IMR-90 (cell line): ENCODE results near the gene MEF2D. TPM values are rescaled to one million over a fixed set of nuclear protein-coding genes. Genes with fewer than 3 reads are reported as not detected.

ENCODE experiments used
- ATAC-seq: fragments of 200-7000 bp; cut with Tn5 transposase; 2 replicates; pipeline ENCODE4 v1.9.1; 2020; ENCODE audit warnings: low read depth, mild to moderate bottlenecking, moderate library complexity
- BruUV-seq: library from RNA; stranded (reverse); fragments of 400-500 nt; replicated peaks from 2 replicates; lab custom pipeline; 2021; lab: Mats Ljungman, UMichigan
- CTCF ChIA-PET: fragments of 300-600 bp; formaldehyde crosslinking; extraction: SDS; loops from one replicate; lab custom pipeline; 2021; ENCODE audit warnings: antibody characterized with exemption; lab: Yijun Ruan, JAX
- POLR2A ChIA-PET: fragments of 300-600 bp; sonication (Branson Sonifier 250); formaldehyde crosslinking; loops from one replicate; lab custom pipeline; 2022; ENCODE audit warnings: antibody characterized with exemption; ENCODE audit not compliant: unreplicated experiment; lab: Charles Lee
- DNase-seq: peaks from one replicate; pipeline ENCODE4 v3.0.0; 2013
- H2AFZ ChIP-seq: replicated peaks from 2 replicates; pipeline ENCODE3; 2013; ENCODE audit warnings: low read length, mild to moderate bottlenecking; ENCODE audit not compliant: poor library complexity
- H2AK5ac ChIP-seq: 2 replicates; pipeline ENCODE4 v1.6.1; 2013; ENCODE audit warnings: low read depth, low read length, inconsistent platforms
- H2AK9ac ChIP-seq: replicated peaks from 2 replicates; pipeline ENCODE3; 2013; ENCODE audit warnings: mild to moderate bottlenecking, low read depth, low read length, moderate library complexity; ENCODE audit not compliant: poor library complexity
- H2BK120ac ChIP-seq: 2 replicates; pipeline ENCODE4 v1.6.1; 2013; ENCODE audit warnings: low read depth, low read length, inconsistent platforms
- H2BK15ac ChIP-seq: 3 replicates; pipeline ENCODE4 v1.6.1; 2013; ENCODE audit warnings: low read depth, low read length, inconsistent platforms
- H2BK20ac ChIP-seq: 2 replicates; pipeline ENCODE4 v1.6.1; 2013; ENCODE audit warnings: low read depth, mild to moderate bottlenecking, inconsistent platforms, low read length, moderate library complexity
- H2BK5ac ChIP-seq: 2 replicates; pipeline ENCODE4 v1.6.1; 2013; ENCODE audit warnings: mild to moderate bottlenecking, low read depth, low read length, inconsistent platforms; ENCODE audit not compliant: poor library complexity, severe bottlenecking
- H3K14ac ChIP-seq: replicated peaks from 2 replicates; pipeline ENCODE4 v1.6.1; 2013; ENCODE audit warnings: low read depth, low read length, inconsistent platforms
- H3K18ac ChIP-seq: 2 replicates; pipeline ENCODE4 v1.6.1; 2013; ENCODE audit warnings: low read depth, low read length, control low read depth
- H3K23ac ChIP-seq: 2 replicates; pipeline ENCODE4 v1.6.1; 2013; ENCODE audit warnings: low read depth, low read length, inconsistent platforms
- H3K27ac ChIP-seq: 2 replicates; pipeline ENCODE4 v1.5.1; 2013; ENCODE audit warnings: mild to moderate bottlenecking, control low read depth, low read length; ENCODE audit not compliant: insufficient read depth
- H3K27me3 ChIP-seq: 2 replicates; pipeline ENCODE4 v1.6.1; 2013; ENCODE audit warnings: low read length; ENCODE audit not compliant: control insufficient read depth, insufficient read depth
- H3K36me3 ChIP-seq: 2 replicates; pipeline ENCODE4 v1.6.1; 2013; ENCODE audit warnings: low read length, mixed read lengths; ENCODE audit not compliant: control insufficient read depth, insufficient read depth
- H3K4ac ChIP-seq: 2 replicates; pipeline ENCODE4 v1.6.1; 2013; ENCODE audit warnings: low read depth, low read length, inconsistent platforms
- H3K4me1 ChIP-seq: 2 replicates; pipeline ENCODE4 v1.6.1; 2013; ENCODE audit warnings: low read length, mixed read lengths; ENCODE audit not compliant: control insufficient read depth, insufficient read depth
- H3K4me2 ChIP-seq: 2 replicates; pipeline ENCODE4 v1.6.1; 2013; ENCODE audit warnings: low read depth, mild to moderate bottlenecking, control low read depth, low read length, moderate library complexity
- H3K4me3 ChIP-seq: 2 replicates; pipeline ENCODE4 v1.5.1; 2013; ENCODE audit warnings: low read depth, mild to moderate bottlenecking, control low read depth, low read length, moderate library complexity; ENCODE audit not compliant: insufficient read depth
- H3K56ac ChIP-seq: 2 replicates; pipeline ENCODE4 v1.6.1; 2013; ENCODE audit warnings: low read length, inconsistent platforms; ENCODE audit not compliant: insufficient read depth; ENCODE audit errors: extremely low read depth
- H3K79me1 ChIP-seq, 2 experiments: 2 replicates each; pipeline ENCODE4 v1.6.1; 2013; ENCODE audit warnings: low read length in 2 of 2, inconsistent platforms in 1 of 2, low read depth in 1 of 2
- H3K9ac ChIP-seq: 2 replicates; pipeline ENCODE4 v1.6.1; 2013; ENCODE audit warnings: low read depth, low read length, control low read depth
- H3K9me1 ChIP-seq: 2 replicates; pipeline ENCODE4 v1.6.1; 2013; ENCODE audit warnings: low read length, inconsistent platforms; ENCODE audit not compliant: insufficient read depth
- H3K9me3 ChIP-seq: 2 replicates; pipeline ENCODE4 v1.6.1; 2013; ENCODE audit warnings: low read length; ENCODE audit not compliant: control insufficient read depth, insufficient read depth
- H4K20me1 ChIP-seq: 2 replicates; pipeline ENCODE4 v1.6.1; 2013; ENCODE audit warnings: low read length, inconsistent platforms; ENCODE audit not compliant: insufficient read depth
- H4K5ac ChIP-seq: 2 replicates; pipeline ENCODE4 v1.6.1; 2013; ENCODE audit warnings: mild to moderate bottlenecking, low read depth, low read length, control low read depth
- H4K8ac ChIP-seq, 2 experiments: 2 replicates each; pipeline ENCODE4 v1.6.1; 2013; ENCODE audit warnings: low read depth in 2 of 2, low read length in 2 of 2, control low read depth in 1 of 2, inconsistent platforms in 1 of 2
- H4K91ac ChIP-seq: 2 replicates; pipeline ENCODE4 v1.6.1; 2013; ENCODE audit warnings: low read depth, low read length, inconsistent platforms; ENCODE audit not compliant: insufficient read depth
- CEBPB ChIP-seq: IDR thresholded peaks from 2 replicates; pipeline ENCODE4 v1.6.1; 2012; ENCODE audit warnings: low read depth, low read length, improper control_type of control experiment
- FOS ChIP-seq: fragments of 150-350 bp; IDR thresholded peaks from 2 replicates; pipeline ENCODE4 v1.6.1; 2016; ENCODE audit warnings: low read depth, low read length
- MAFK ChIP-seq: IDR thresholded peaks from 2 replicates; pipeline ENCODE4 v1.6.1; 2012; ENCODE audit warnings: low read depth, low read length, improper control_type of control experiment
- MAZ ChIP-seq: IDR thresholded peaks from 2 replicates; pipeline ENCODE4 v1.6.1; 2012; ENCODE audit warnings: low read depth, mild to moderate bottlenecking, low read length, improper control_type of control experiment, moderate library complexity, borderline replicate concordance
- MXI1 ChIP-seq: IDR thresholded peaks from 2 replicates; pipeline ENCODE4 v1.6.1; 2012; ENCODE audit warnings: low read depth, mild to moderate bottlenecking, low read length, moderate library complexity, borderline replicate concordance
- WGBS, 2 experiments: methylation state at CpG; one replicate each; pipeline versions ENCODE4 v1.1.5 to v1.1.7; 2013; ENCODE audit warnings: missing lambda C conversion rate in 2 of 2; ENCODE audit not compliant: insufficient read length in 1 of 2; ENCODE audit errors: extremely low coverage in 2 of 2; 5-methylcytosine and 5-hydroxymethylcytosine counted together
- dilution Hi-C: fragments of 300-500 bp; cut with HindIII; formaldehyde crosslinking; loops from one replicate; pipeline ENCODE4 v1.14.3; 2018; ENCODE audit warnings: low sequenced_read_pairs; ENCODE audit not compliant: unreplicated experiment
- in situ Hi-C: fragments of 300-500 bp; cut with MboI; formaldehyde crosslinking; loops from 3 replicates; pipeline ENCODE4 v1.14.3; 2019; ENCODE audit warnings: low sequenced_read_pairs, inconsistent platforms, mixed read lengths
- intact Hi-C: fragments of 100-400 bp; cut with micrococcal nuclease; formaldehyde crosslinking; loops from 2 replicates; pipeline ENCODE4 v1.10.0; 2022
- polyA plus RNA-seq, 3 experiments: library from polyadenylated mRNA; depleted of rRNA; stranded (reverse); fragments of >200 nt; gene quantifications; 2 replicates each; pipeline ENCODE4 v1.2.3, GENCODE V29; 2012; ENCODE audit warnings: low replicate concordance in 1 of 3
- total RNA-seq: library from RNA; depleted of rRNA; stranded (reverse); fragments of >200 nt; gene quantifications from 2 replicates; pipeline ENCODE4 v1.2.3, GENCODE V29; 2012
- TF ChIP-seq, protein P1 (sequence below): fragments of 150-350 bp; IDR thresholded peaks from 2 replicates; pipeline ENCODE4 v1.6.1; 2016; ENCODE audit warnings: low read depth, mild to moderate bottlenecking, low read length, moderate library complexity, borderline replicate concordance

The MEF2D gene
- total and polyA plus RNA-seq, 2 of the 4 experiments (the other 2 are of a cell fraction), result 2.9 to 20.0 TPM

DNA sequence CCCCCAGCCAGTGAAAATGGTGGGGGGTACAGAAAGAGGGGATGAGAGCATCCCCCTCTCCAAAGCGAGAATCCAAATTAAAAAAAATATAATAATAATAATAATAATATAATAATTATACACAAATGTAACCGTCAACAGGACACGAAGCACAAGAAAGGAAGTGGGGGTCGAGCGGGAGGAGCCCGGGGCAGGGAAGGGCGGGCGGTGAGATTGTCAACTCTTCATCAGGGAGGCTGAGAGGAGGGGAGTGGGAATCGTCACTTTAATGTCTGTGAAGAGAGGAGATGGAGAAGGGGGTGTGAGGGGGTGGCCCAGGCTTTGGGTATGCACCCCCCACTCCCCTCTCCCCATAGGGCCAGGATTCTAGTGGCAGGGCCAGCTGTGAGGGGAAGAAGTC is 33.2 kb downstream of the MEF2D start:
- peaks cover 31% of the 10 kb centered on the region for H4K20me1 ChIP-seq

More for the DNA sequence above, 33.2 kb downstream of the MEF2D start:
- H3K18ac ChIP-seq, result no peak overlapping the region
- intact Hi-C loops, result no loop called here
- H3K9ac ChIP-seq, result no peak overlapping the region
- no peak overlapping the region for H2BK15ac ChIP-seq
- no peak overlapping the region for H3K23ac ChIP-seq
- no peak overlapping the region for H4K8ac ChIP-seq
- no peak overlapping the region for H2AK9ac ChIP-seq
- H2AK5ac ChIP-seq, result no peak overlapping the region
- no peak overlapping the region for H3K56ac ChIP-seq
- no peak for DNase-seq
- no peak overlapping the region for H3K4me2 ChIP-seq
- TF ChIP-seq FOS (no peak), MXI1 (no peak), CEBPB (no peak), MAFK (no peak), MAZ (no peak)
- TF ChIP-seq, protein P1, sequence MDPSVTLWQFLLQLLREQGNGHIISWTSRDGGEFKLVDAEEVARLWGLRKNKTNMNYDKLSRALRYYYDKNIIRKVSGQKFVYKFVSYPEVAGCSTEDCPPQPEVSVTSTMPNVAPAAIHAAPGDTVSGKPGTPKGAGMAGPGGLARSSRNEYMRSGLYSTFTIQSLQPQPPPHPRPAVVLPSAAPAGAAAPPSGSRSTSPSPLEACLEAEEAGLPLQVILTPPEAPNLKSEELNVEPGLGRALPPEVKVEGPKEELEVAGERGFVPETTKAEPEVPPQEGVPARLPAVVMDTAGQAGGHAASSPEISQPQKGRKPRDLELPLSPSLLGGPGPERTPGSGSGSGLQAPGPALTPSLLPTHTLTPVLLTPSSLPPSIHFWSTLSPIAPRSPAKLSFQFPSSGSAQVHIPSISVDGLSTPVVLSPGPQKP, result no peak
- H3K4me1 ChIP-seq, result peaks cover 10% of the 10 kb centered on the region
- H2BK20ac ChIP-seq, result no peak overlapping the region
- no peaks in the 10 kb centered on the region for H3K9me3 ChIP-seq
- H2BK5ac ChIP-seq, result no peak overlapping the region
- H3K79me1 ChIP-seq, result peaks cover 24 to 64% of the 10 kb centered on the region in 2 experiments
- peaks cover 69% of the 10 kb centered on the region for H3K36me3 ChIP-seq
- H2AFZ ChIP-seq, result no peak overlapping the region
- no peak overlapping the region for H3K27ac ChIP-seq
- H3K14ac ChIP-seq, result no peak overlapping the region
- no peak overlapping the region for H3K4ac ChIP-seq
- ATAC-seq, result no peak
- no peaks in the 10 kb centered on the region for H3K27me3 ChIP-seq
- CTCF ChIA-PET, result no interaction called here
- H4K5ac ChIP-seq, result no peak overlapping the region
- BruUV-seq, result no TSS peak
- in situ Hi-C loops, result no loop called here
- no peak overlapping the region for H2BK120ac ChIP-seq
- H4K91ac ChIP-seq, result no peak overlapping the region
- peaks cover 18% of the 10 kb centered on the region for H3K9me1 ChIP-seq
- no CpG with 5 or more reads among the region's 9 CpGs for WGBS, 2 experiments
- dilution Hi-C loops, result no loop called here
- POLR2A ChIA-PET, result no interaction called here
- no peak overlapping the region for H3K4me3 ChIP-seq
